Kidney epithelial cell (primary cell): ENCODE data around the gene SLC5A10. TPM values are rescaled to one million over a fixed set of nuclear protein-coding genes. Genes with fewer than 3 reads are reported as not detected.

Experiments
- DNase-seq: peaks from one replicate; pipeline ENCODE4 v3.0.0-alpha.2; 2010; ENCODE audit warnings: low read depth
- H3K27me3 ChIP-seq: 2 replicates; pipeline ENCODE4 v1.6.0; 2011; ENCODE audit warnings: low read length; ENCODE audit not compliant: control insufficient read depth, insufficient read depth
- H3K36me3 ChIP-seq: 2 replicates; pipeline ENCODE4 v1.5.1; 2011; ENCODE audit warnings: low read length; ENCODE audit not compliant: control insufficient read depth, insufficient read depth
- H3K4me3 ChIP-seq: 2 replicates; pipeline ENCODE4 v1.5.1; 2011; ENCODE audit warnings: low read depth, mild to moderate bottlenecking, control low read depth, low read length
- total RNA-seq: library from RNA; depleted of rRNA; stranded (reverse); fragments of >200 nt; gene quantifications from 2 replicates; pipeline ENCODE4 v1.2.3, GENCODE V29; 2015
- TF ChIP-seq, protein P1 (sequence below): IDR thresholded peaks from 2 replicates; pipeline ENCODE4 v1.5.1; 2011; ENCODE audit warnings: mild to moderate bottlenecking, moderate library complexity, low read length, control low read depth, inconsistent platforms; ENCODE audit not compliant: insufficient read depth, poor library complexity, severe bottlenecking

SLC5A10 gene
- total RNA-seq, 1 donor from 2014 or later = not detected

DNA sequence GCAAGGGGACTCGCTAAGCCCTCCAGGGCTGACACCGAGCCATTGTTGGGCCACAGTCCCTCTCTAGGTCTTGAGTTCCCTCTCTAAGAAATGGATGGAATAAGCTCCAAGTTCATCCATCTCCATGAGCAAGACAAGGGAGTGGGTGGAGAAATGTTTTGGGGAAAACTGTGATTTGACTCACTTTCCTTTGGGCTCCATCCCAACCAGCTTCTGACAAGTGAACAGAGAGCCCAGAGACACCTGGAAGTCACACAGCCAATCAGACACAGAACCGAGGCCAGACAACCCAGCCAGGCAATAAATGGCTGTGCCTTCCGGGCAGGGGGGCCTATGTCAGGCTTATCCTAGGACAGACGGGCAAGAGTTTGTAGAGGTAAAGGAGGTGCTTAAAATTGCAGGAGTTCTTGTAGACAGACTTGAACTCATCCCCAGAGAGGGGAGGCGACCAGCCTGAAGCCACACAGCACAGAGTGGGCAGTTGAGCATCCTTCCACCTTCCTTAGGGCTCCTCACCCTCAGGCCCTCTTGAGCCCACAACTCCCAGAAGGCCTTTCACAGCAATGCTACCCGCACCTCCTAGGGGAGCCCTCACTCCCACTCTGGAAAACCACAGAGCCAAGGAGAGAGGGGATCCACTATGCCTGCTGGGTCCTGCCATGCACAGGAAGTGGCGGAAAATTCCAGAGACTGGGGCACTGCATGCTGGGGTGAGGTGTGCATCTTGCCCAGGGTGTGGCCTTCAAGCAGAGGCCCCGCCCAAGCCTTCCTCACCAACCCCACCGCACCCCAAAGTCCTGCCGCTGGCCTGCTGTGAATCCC is 62.1 kb downstream of the SLC5A10 start:
- Histone ChIP-seq H3K36me3 (no peaks in the 10 kb centered on the region), H3K4me3 (no peak overlapping the region), H3K27me3 (peaks cover 7% of the 10 kb centered on the region)
- DNase-seq = no peak
- TF ChIP-seq, protein P1, sequence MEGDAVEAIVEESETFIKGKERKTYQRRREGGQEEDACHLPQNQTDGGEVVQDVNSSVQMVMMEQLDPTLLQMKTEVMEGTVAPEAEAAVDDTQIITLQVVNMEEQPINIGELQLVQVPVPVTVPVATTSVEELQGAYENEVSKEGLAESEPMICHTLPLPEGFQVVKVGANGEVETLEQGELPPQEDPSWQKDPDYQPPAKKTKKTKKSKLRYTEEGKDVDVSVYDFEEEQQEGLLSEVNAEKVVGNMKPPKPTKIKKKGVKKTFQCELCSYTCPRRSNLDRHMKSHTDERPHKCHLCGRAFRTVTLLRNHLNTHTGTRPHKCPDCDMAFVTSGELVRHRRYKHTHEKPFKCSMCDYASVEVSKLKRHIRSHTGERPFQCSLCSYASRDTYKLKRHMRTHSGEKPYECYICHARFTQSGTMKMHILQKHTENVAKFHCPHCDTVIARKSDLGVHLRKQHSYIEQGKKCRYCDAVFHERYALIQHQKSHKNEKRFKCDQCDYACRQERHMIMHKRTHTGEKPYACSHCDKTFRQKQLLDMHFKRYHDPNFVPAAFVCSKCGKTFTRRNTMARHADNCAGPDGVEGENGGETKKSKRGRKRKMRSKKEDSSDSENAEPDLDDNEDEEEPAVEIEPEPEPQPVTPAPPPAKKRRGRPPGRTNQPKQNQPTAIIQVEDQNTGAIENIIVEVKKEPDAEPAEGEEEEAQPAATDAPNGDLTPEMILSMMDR = no peak

DNA sequence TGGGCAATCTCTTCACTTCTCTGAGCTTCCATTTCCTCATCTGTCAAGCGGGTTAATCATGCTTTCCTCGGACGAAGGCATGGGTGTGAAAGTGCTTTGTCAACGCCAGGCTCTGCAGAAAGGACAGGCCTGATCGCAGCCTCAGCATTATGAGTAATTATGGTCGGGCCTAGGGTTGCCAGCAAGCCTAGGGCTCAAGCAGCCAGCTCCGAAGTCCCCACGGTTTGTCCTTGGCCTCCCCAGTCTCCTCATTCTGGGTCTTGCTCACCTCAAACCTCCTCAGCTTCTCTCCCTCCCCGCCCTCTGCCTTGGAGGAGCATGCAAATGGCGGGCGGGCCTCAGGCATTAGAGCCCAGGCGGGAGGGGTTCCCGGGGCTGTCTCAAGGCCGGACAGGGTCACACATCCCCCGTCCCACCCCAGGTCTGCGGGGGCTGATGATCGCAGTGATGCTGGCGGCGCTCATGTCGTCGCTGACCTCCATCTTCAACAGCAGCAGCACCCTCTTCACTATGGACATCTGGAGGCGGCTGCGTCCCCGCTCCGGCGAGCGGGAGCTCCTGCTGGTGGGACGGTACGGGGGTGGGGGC is 62.8 kb downstream of the SLC5A10 start:
- Histone ChIP-seq H3K4me3 (no peak overlapping the region), H3K27me3 (peaks cover 13% of the 10 kb centered on the region), H3K36me3 (no peaks in the 10 kb centered on the region)
- no peak for DNase-seq
- TF ChIP-seq, protein P1 = no peak

DNA sequence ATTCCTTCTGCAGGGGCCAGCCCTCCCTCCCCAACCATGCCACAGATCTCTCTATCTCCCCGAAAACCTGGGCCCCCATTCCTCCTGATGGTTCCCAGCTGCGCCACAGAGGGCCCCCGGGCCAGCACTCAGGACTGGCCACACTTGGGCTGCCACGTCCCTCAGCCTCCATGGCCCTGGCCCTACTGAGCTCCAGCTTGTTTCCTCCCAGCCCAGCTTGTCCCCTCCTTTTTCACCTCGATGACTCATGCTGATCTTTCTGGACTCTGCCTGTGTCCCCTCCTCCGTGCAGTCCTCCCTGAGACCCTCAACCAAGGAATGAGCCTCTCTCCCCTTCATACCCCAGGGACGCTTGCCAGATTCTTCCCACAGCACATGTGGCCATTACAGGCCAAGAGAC is 63.5 kb downstream of the SLC5A10 start:
- no peak for DNase-seq
- no peak overlapping the region for H3K4me3 ChIP-seq
- TF ChIP-seq, protein P1 = no peak
- peaks cover 13% of the 10 kb centered on the region for H3K27me3 ChIP-seq
- H3K36me3 ChIP-seq = no peaks in the 10 kb centered on the region

DNA sequence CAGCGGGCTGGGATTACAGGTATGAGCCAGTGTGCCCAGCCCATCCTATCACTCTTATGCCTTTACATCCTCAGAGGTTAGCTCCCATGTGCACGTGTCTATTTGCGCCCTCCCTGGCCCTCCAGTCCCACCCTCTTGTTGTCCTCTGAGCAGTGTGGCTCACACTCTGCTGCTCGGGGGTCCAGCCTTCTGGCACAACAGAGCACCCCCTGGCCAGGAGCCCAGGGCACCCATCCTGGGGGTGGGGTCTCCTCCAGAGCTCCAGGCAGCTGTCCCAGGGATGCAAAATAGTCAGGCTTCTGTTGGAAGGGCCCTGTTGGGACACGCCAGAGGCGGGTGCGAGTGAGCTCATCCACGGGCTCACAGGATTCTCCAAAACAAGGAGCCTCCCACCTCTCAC is 64.3 kb downstream of the SLC5A10 start:
- no peak for DNase-seq
- no peaks in the 10 kb centered on the region for H3K36me3 ChIP-seq
- TF ChIP-seq, protein P1 = no peak
- H3K4me3 ChIP-seq = no peak overlapping the region
- peaks cover 13% of the 10 kb centered on the region for H3K27me3 ChIP-seq

DNA sequence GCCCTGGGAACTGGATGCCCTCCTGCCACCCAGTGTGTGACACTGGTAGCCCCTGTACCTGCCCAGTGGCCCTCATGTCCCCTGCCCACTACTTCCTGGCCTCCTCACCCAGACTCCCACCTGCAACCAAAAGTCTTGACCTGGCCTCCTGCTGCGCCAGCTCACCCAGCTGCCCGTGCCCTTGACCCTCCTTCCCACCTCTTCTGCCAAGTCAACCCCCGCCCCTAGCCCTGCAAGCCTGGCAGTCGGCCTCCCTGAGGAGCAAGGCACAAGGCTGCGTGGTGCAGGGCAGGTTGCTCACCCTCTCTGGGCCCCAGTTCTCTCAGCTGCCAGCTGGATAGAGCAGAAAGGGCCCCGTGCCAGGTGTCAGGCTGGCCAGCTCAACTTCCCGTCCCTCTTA is 64.9 kb downstream of the SLC5A10 start:
- peaks cover 13% of the 10 kb centered on the region for H3K27me3 ChIP-seq
- TF ChIP-seq, protein P1 = no peak
- H3K4me3 ChIP-seq = no peak overlapping the region
- DNase-seq = no peak
- no peaks in the 10 kb centered on the region for H3K36me3 ChIP-seq
